Progenitor cell of endocrine pancreas (in vitro differentiated cells): ENCODE results near the gene RSPO4. TPM values are rescaled to one million over a fixed set of nuclear protein-coding genes. Genes with fewer than 3 reads are reported as not detected.

Source experiments
- DNase-seq: peaks from one replicate; pipeline ENCODE4 v3.0.0; 2021; ENCODE audit warnings: low spot score; ENCODE audit not compliant: unreplicated experiment
- H3K27ac Mint-ChIP-seq: 2 replicates; pipeline ENCODE4 v1.8.0; 2021; ENCODE audit warnings: mild to moderate bottlenecking, moderate library complexity, mixed read lengths
- H3K27me3 Mint-ChIP-seq: 2 replicates; pipeline ENCODE4 v1.8.0; 2021; ENCODE audit warnings: mixed read lengths
- H3K36me3 Mint-ChIP-seq: 2 replicates; pipeline ENCODE4 v1.8.0; 2022; ENCODE audit warnings: mixed read lengths; ENCODE audit not compliant: insufficient read depth
- H3K4me1 Mint-ChIP-seq: 2 replicates; pipeline ENCODE4 v1.8.0; 2021; ENCODE audit warnings: low read depth, mixed read lengths
- H3K4me3 Mint-ChIP-seq: 2 replicates; pipeline ENCODE4 v1.8.0; 2021; ENCODE audit warnings: low read depth, mild to moderate bottlenecking, moderate library complexity, mixed read lengths
- H3K9me3 Mint-ChIP-seq: 2 replicates; pipeline ENCODE4 v1.8.0; 2021; ENCODE audit warnings: low read depth, mixed read lengths
- total RNA-seq: library from RNA; stranded (reverse); gene quantifications from 2 replicates; pipeline ENCODE4 v1.2.1, GENCODE V29; 2021
- TF ChIP-seq, protein P1 (sequence below): fragments of 200-600 bp; sonication (generic); IDR thresholded peaks from one replicate; pipeline ENCODE4 v1.5.0; 2021; ENCODE audit warnings: antibody characterized with exemption, mild to moderate bottlenecking; ENCODE audit not compliant: unreplicated experiment

Gene RSPO4
- total RNA-seq, 1 donor from 2014 or later, result 1.4 TPM

DNA sequence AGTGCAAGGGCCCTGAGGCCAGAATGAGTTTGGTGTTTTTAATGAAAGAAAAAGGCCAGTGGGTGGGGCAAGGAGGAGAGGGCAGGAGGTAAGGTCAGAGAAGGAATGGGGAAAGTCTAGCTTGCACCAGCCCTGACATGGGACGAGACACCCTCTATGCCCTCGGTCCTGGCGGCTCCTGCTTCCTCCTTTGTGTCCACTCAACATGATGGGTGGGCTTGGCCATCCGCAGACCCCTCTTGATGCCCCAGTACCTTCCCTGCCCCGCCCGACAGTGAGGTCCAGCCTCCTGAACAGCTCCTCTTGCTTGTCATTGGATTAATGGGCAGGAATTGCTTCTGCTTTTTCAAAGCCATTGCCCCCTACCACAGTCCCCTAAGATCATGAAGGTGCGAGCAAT, 52.4 kb downstream of the RSPO4 start:
- Mint-ChIP-seq H3K4me1 (peaks cover 5% of the 10 kb centered on the region), H3K27me3 (peaks cover 13% of the 10 kb centered on the region), H3K36me3 (no peaks in the 10 kb centered on the region), H3K27ac (no peak overlapping the region), H3K9me3 (no peaks in the 10 kb centered on the region), H3K4me3 (no peak overlapping the region)
- TF ChIP-seq, protein P1, sequence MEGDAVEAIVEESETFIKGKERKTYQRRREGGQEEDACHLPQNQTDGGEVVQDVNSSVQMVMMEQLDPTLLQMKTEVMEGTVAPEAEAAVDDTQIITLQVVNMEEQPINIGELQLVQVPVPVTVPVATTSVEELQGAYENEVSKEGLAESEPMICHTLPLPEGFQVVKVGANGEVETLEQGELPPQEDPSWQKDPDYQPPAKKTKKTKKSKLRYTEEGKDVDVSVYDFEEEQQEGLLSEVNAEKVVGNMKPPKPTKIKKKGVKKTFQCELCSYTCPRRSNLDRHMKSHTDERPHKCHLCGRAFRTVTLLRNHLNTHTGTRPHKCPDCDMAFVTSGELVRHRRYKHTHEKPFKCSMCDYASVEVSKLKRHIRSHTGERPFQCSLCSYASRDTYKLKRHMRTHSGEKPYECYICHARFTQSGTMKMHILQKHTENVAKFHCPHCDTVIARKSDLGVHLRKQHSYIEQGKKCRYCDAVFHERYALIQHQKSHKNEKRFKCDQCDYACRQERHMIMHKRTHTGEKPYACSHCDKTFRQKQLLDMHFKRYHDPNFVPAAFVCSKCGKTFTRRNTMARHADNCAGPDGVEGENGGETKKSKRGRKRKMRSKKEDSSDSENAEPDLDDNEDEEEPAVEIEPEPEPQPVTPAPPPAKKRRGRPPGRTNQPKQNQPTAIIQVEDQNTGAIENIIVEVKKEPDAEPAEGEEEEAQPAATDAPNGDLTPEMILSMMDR, result no peak
- DNase-seq, result no peak

DNA sequence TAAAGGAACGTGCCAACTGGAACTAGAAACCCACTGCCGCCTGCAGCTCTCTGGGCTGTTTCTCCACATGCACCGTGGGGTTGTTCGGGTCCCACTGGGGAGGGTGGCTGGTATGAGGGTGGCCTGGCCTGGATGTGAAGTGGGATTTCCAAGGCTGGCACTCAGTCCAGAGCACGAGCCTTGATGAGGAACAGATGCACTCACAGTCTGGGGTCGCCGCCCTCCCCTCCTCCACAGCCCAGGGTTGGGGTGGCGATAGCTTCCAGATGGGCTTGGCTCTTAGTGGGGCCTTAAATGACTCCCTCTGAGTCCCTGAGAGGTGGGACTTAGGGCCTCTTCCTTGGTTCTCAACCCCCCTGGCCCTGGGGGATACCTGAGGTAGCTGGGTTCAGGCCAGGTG, 55.3 kb downstream of the RSPO4 start:
- H3K9me3 Mint-ChIP-seq, result no peaks in the 10 kb centered on the region
- no peaks in the 10 kb centered on the region for H3K36me3 Mint-ChIP-seq
- no peak for DNase-seq
- TF ChIP-seq, protein P1, result no peak
- peaks cover 7% of the 10 kb centered on the region for H3K27me3 Mint-ChIP-seq
- H3K4me1 Mint-ChIP-seq, result peaks cover 16% of the 10 kb centered on the region
- no peak overlapping the region for H3K4me3 Mint-ChIP-seq
- H3K27ac Mint-ChIP-seq, result no peak overlapping the region

DNA sequence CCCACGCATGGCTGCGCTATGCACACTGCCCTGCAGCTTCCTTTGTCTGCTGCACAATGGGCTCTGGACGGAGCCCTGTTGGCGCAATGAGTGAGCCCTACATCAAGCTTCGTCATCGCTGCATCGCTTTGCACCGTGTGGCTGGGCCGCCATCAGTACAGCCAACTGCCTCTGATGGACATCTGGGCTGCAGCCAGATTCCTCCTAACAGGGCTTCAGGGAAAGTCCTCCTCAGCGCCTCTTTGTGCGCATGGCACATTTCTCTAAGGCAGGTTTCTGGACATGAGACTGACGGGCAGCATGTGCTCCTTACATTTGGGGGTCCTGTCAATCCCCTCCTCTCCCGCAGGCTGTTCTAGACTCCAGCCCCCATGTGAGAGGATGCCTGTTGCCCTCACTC, 56.3 kb downstream of the RSPO4 start:
- no peak overlapping the region for H3K4me3 Mint-ChIP-seq
- H3K4me1 Mint-ChIP-seq, result peaks cover 16% of the 10 kb centered on the region
- no peaks in the 10 kb centered on the region for H3K9me3 Mint-ChIP-seq
- TF ChIP-seq, protein P1, result no peak
- no peak for DNase-seq
- peaks cover 6% of the 10 kb centered on the region for H3K27me3 Mint-ChIP-seq
- no peak overlapping the region for H3K27ac Mint-ChIP-seq
- no peaks in the 10 kb centered on the region for H3K36me3 Mint-ChIP-seq

DNA sequence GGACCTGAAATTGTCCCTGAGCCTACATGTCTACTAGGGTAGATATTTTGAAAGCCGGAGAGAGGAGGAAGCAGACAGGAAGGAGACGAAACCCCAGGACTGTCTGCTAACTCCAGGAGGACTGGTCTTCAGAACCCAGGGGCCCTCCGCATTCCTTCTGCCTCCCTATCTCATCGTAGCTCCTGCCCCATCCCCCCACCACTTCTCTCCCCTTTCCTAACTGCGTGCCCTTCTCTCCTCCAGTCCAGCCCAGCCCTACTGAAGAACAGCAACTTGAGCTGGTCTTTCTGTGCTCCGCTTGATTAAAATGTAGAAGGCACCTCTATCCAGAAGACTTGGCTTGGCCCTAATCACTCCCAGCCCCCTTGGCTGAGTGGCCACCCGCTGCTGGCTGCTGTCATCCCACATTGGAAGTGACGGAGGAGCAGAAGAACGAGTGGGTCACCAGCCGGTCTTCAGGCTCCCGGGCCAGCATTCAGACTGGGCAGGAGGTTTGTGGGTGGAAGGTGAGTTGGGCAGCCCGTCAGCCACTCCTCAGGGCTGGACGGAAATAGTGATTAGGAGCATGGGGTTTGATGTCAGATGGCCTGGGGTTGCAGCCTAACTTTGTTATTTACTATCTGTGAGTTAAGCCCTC, 57.2 kb downstream of the RSPO4 start:
- TF ChIP-seq, protein P1, result no peak
- DNase-seq, result no peak
- H3K9me3 Mint-ChIP-seq, result no peaks in the 10 kb centered on the region
- no peak overlapping the region for H3K4me3 Mint-ChIP-seq
- peaks cover 16% of the 10 kb centered on the region for H3K4me1 Mint-ChIP-seq
- H3K27me3 Mint-ChIP-seq, result peaks cover 9% of the 10 kb centered on the region
- H3K27ac Mint-ChIP-seq, result no peak overlapping the region
- H3K36me3 Mint-ChIP-seq, result no peaks in the 10 kb centered on the region

GRCh38 chr20:944148-944547, 58.0 kb downstream of the RSPO4 start:
- TF ChIP-seq, protein P1, result no peak
- no peaks in the 10 kb centered on the region for H3K36me3 Mint-ChIP-seq
- H3K27me3 Mint-ChIP-seq, result peaks cover 9% of the 10 kb centered on the region
- H3K4me3 Mint-ChIP-seq, result no peak overlapping the region
- no peak overlapping the region for H3K27ac Mint-ChIP-seq
- H3K9me3 Mint-ChIP-seq, result no peaks in the 10 kb centered on the region
- H3K4me1 Mint-ChIP-seq, result peaks cover 16% of the 10 kb centered on the region
- no peak for DNase-seq
